ENCODE data around the gene FILIP1L.

GRCh38 chr3:100076731-100077529, 37.4 kb downstream of the FILIP1L start:
- TF ChIP-seq CTCF (IDR thresholded peaks at IDR 0.05), result no peak
- TF ChIP-seq EZH2 (IDR thresholded peaks at IDR 0.05), result no peak
- TF ChIP-seq EZH2phosphoT487 (IDR thresholded peaks at IDR 0.05), result no peak
